Measurements from ENCODE around the gene BCKDK. TPM values are rescaled to one million over a fixed set of nuclear protein-coding genes. Genes with fewer than 3 reads are reported as not detected.

Gene BCKDK
- total and polyA plus RNA-seq, 2 of the 13 experiments (the other 11 are each of a cell fraction or from before 2014, with no cell fraction given), result 24.9 to 42.6 TPM

DNA sequence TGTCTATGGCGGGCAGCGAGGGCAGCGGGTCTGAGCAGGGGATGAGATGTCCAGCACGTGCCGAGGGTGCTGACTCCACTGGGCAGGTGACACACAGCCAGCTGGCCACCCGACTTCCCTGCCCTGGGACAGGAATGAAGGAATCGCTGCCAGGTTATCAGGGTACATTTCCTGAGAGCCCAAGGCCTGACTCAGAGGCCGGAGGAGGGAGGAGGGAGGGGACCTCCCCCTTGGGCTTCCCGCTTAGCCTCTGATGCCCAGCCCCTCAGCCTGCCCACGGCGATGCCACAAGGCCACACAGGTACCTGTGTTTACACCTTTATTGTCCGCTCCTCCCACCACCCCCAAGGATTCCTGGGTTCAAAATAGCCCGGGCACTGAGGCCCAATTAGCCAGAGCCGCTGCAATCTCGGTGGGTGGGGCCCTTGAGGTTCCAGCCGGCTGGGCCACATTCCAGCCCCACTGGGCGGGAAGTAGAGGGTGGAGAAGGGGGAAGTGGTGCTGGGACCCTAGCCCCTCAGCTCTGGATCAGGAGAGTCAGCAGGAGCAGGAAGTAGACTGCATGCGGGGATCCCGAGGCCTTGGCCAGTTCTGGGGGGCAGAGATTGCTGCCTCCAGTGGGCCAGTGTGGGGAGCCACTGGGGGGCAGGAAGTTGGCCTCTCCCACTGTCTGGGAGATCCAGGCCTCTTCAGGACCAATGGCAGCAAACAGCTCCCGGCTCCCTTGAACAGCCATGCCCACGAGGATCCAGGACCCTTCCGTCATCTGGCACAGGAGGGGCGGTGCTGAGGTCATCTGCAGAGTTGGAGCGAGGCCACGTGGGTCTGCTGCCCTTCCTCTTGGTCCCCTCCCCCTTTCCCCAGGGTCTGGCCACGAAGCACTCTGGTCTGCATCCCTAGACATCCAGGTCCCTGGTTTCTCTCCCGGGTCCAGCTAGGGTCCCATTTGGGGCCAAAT, 30.7 kb downstream of the BCKDK start (continued):
- TF ChIP-seq, protein P1, sequence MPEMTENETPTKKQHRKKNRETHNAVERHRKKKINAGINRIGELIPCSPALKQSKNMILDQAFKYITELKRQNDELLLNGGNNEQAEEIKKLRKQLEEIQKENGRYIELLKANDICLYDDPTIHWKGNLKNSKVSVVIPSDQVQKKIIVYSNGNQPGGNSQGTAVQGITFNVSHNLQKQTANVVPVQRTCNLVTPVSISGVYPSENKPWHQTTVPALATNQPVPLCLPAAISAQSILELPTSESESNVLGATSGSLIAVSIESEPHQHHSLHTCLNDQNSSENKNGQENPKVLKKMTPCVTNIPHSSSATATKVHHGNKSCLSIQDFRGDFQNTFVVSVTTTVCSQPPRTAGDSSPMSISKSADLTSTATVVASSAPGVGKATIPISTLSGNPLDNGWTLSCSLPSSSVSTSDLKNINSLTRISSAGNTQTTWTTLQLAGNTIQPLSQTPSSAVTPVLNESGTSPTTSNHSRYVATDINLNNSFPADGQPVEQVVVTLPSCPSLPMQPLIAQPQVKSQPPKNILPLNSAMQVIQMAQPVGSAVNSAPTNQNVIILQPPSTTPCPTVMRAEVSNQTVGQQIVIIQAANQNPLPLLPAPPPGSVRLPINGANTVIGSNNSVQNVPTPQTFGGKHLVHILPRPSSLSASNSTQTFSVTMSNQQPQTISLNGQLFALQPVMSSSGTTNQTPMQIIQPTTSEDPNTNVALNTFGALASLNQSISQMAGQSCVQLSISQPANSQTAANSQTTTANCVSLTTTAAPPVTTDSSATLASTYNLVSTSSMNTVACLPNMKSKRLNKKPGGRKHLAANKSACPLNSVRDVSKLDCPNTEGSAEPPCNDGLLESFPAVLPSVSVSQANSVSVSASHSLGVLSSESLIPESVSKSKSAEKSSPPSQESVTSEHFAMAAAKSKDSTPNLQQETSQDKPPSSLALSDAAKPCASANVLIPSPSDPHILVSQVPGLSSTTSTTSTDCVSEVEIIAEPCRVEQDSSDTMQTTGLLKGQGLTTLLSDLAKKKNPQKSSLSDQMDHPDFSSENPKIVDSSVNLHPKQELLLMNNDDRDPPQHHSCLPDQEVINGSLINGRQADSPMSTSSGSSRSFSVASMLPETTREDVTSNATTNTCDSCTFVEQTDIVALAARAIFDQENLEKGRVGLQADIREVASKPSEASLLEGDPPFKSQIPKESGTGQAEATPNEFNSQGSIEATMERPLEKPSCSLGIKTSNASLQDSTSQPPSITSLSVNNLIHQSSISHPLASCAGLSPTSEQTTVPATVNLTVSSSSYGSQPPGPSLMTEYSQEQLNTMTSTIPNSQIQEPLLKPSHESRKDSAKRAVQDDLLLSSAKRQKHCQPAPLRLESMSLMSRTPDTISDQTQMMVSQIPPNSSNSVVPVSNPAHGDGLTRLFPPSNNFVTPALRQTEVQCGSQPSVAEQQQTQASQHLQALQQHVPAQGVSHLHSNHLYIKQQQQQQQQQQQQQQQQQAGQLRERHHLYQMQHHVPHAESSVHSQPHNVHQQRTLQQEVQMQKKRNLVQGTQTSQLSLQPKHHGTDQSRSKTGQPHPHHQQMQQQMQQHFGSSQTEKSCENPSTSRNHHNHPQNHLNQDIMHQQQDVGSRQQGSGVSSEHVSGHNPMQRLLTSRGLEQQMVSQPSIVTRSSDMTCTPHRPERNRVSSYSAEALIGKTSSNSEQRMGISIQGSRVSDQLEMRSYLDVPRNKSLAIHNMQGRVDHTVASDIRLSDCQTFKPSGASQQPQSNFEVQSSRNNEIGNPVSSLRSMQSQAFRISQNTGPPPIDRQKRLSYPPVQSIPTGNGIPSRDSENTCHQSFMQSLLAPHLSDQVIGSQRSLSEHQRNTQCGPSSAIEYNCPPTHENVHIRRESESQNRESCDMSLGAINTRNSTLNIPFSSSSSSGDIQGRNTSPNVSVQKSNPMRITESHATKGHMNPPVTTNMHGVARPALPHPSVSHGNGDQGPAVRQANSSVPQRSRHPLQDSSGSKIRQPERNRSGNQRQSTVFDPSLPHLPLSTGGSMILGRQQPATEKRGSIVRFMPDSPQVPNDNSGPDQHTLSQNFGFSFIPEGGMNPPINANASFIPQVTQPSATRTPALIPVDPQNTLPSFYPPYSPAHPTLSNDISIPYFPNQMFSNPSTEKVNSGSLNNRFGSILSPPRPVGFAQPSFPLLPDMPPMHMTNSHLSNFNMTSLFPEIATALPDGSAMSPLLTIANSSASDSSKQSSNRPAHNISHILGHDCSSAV (CRISPR knock-in tag; IDR thresholded peaks at IDR 0.05; ENCODE audit: borderline replicate concordance), result no peak
- TF ChIP-seq, protein P2, sequence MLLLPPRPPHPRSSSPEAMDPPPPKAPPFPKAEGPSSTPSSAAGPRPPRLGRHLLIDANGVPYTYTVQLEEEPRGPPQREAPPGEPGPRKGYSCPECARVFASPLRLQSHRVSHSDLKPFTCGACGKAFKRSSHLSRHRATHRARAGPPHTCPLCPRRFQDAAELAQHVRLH (CRISPR knock-in tag; IDR thresholded peaks at IDR 0.05; ENCODE audit: borderline replicate concordance, low read depth), result no peak
- TF ChIP-seq FOXJ3 (CRISPR knock-in tag; IDR thresholded peaks at IDR 0.05; ENCODE audit: borderline replicate concordance) (no peak), ZNF263 (CRISPR knock-in tag; IDR thresholded peaks at IDR 0.05) (peak; percentile 65; the same call in 1 of the 2 replicates), FIP1L1 (IDR thresholded peaks at IDR 0.05; ENCODE audit: borderline replicate concordance, insufficient read depth, low read depth, low read length) (no peak), ZNF841 (CRISPR knock-in tag; IDR thresholded peaks at IDR 0.05; ENCODE audit: borderline replicate concordance) (no peak), ISL2 (CRISPR knock-in tag; IDR thresholded peaks at IDR 0.05) (no peak), MYNN (CRISPR knock-in tag; IDR thresholded peaks at IDR 0.05; ENCODE audit: low read depth) (no peak), ZNF230 (CRISPR knock-in tag; IDR thresholded peaks at IDR 0.05) (no peak), CBX5 (CRISPR knock-in tag; IDR thresholded peaks at IDR 0.05; ENCODE audit: borderline replicate concordance) (no peak), ZNF232 (CRISPR knock-in tag; IDR thresholded peaks at IDR 0.05; ENCODE audit: borderline replicate concordance) (no peak), MED13 (CRISPR knock-in tag; IDR thresholded peaks at IDR 0.05) (no peak), THAP11 (CRISPR knock-in tag; IDR thresholded peaks at IDR 0.05) (no peak), ZSCAN12 (CRISPR knock-in tag; IDR thresholded peaks at IDR 0.05) (no peak), ZNF720 (CRISPR knock-in tag; IDR thresholded peaks at IDR 0.05) (no peak), ETV5 (CRISPR knock-in tag; IDR thresholded peaks at IDR 0.05; ENCODE audit: borderline replicate concordance) (0 out of 2 replicates have a peak, but pooled peaks have one; percentile 7), SETDB1 (CRISPR knock-in tag; IDR thresholded peaks at IDR 0.05; ENCODE audit: borderline replicate concordance) (no peak)
- TF ChIP-seq, protein P3, sequence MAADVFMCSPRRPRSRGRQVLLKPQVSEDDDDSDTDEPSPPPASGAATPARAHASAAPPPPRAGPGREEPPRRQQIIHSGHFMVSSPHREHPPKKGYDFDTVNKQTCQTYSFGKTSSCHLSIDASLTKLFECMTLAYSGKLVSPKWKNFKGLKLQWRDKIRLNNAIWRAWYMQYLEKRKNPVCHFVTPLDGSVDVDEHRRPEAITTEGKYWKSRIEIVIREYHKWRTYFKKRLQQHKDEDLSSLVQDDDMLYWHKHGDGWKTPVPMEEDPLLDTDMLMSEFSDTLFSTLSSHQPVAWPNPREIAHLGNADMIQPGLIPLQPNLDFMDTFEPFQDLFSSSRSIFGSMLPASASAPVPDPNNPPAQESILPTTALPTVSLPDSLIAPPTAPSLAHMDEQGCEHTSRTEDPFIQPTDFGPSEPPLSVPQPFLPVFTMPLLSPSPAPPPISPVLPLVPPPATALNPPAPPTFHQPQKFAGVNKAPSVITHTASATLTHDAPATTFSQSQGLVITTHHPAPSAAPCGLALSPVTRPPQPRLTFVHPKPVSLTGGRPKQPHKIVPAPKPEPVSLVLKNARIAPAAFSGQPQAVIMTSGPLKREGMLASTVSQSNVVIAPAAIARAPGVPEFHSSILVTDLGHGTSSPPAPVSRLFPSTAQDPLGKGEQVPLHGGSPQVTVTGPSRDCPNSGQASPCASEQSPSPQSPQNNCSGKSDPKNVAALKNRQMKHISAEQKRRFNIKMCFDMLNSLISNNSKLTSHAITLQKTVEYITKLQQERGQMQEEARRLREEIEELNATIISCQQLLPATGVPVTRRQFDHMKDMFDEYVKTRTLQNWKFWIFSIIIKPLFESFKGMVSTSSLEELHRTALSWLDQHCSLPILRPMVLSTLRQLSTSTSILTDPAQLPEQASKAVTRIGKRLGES (CRISPR knock-in tag; IDR thresholded peaks at IDR 0.05; ENCODE audit: borderline replicate concordance), result no peak
